Subcutaneous adipose tissue (tissue), 4 donors: ENCODE results near the gene FARP1. TPM values are rescaled to one million over a fixed set of nuclear protein-coding genes. Genes with fewer than 3 reads are reported as not detected.

Source experiments
- total RNA-seq, 4 donors: library from RNA; depleted of rRNA; stranded (reverse); fragments of >200 nt; gene quantifications; one replicate each; pipeline ENCODE4 v1.1.0, GENCODE V29; 2016
- TF ChIP-seq, protein P1 (sequence below): fragments of 450-650 bp; IDR thresholded peaks from one replicate; pipeline ENCODE4 v1.5.1; 2016; ENCODE audit warnings: low read depth, mild to moderate bottlenecking, control low read depth, antibody characterized with exemption, moderate library complexity

Gene FARP1
- total RNA-seq, 4 donors from 2014 or later = 24.9 to 39.9 (median 28.8) TPM

DNA sequence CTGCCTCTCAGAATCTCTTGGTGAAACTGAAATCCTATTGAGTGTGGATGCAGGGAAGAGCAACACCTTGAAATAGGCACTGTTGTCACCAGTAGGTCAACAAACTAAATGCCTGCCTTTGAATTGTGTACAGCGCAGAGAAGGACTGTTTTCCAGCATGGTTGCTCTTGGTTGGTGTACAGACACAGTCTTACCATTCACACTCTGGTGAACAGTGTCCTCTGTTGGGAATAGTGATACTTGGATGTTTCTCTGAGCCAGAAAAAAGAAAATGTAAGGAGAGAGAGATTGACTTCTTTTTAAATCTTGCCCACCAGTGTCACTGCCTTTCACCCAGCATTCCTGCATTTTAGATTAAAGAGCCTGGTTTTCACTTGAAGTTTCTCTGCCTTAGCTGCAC, 254.3 kb downstream of the FARP1 start:
- TF ChIP-seq, protein P1, sequence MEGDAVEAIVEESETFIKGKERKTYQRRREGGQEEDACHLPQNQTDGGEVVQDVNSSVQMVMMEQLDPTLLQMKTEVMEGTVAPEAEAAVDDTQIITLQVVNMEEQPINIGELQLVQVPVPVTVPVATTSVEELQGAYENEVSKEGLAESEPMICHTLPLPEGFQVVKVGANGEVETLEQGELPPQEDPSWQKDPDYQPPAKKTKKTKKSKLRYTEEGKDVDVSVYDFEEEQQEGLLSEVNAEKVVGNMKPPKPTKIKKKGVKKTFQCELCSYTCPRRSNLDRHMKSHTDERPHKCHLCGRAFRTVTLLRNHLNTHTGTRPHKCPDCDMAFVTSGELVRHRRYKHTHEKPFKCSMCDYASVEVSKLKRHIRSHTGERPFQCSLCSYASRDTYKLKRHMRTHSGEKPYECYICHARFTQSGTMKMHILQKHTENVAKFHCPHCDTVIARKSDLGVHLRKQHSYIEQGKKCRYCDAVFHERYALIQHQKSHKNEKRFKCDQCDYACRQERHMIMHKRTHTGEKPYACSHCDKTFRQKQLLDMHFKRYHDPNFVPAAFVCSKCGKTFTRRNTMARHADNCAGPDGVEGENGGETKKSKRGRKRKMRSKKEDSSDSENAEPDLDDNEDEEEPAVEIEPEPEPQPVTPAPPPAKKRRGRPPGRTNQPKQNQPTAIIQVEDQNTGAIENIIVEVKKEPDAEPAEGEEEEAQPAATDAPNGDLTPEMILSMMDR = no peak

DNA sequence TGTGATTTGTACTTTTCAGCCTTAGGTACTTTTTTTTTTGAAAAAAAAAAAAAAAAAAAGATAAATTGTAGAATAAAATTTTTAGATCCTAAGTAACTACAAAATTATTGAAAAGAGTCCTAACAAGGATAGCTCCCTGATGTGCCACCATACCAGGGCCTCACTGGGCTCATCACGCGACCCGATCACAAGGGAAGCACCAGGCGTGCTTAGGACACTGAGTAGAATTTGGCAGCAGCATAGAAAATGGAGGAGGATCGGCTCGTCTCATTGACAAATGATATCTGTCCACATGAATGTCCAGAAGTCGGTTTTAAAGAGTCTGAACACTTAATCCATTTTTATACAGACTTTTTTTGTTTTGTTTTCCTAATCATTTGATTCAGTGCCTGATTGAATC, 255.0 kb downstream of the FARP1 start:
- TF ChIP-seq, protein P1 = no peak

DNA sequence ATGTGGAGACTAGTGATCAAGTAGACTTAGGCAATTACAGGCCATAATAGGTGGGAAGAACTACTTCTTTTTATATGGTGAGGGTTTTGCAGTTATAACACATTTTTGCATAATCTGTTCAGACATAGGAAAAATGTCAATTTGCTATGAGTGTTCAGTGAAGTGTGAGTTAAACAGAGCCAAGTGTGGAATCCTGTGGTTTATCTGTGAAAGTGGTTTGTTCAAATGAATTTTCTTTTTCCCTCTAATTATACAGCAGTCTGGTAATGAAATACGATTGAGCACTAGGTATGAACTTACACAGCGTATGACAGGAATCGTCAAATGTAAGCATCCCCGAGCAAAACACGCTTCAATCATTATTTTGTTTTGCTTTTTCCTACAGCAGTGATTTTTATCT, 255.7 kb downstream of the FARP1 start:
- TF ChIP-seq, protein P1 = no peak

DNA sequence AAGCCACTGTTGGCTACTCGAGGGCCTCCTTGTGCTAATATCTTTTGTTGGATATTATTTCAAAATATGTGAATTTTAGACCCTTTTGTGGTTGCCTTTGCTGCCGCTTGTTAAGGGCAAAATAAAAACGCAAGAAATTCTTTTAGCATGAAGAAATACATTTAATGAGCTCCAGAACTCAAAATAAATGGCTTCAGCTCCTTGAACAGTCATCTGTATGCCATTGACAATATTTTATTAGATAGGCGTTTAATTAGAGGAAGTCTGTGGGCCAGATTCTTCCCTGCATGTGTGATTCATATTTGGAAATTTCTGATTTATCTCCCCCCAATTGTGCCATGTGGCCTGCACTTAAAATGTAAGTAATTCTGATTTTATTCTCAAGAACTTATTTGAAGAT, 256.9 kb downstream of the FARP1 start:
- TF ChIP-seq, protein P1 = no peak

DNA sequence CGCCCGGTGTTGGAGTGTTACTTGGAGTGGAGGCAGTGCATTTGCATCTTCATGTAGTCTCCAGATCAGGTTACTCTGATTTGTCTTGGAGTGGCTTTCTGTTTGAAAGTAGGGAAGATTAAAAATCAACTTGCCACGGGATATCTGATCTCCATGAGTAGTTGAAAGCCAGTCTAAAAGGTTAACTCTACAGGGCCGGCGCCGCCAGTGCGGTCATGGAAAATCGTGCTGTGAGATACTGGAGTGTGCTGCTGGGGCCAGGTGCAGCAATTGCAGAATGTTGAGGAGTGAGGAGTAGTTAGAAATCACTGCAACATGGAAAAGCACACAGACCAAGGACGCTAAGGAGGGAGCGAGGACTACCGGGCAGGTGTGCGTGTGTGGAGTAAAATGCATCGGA, 259.0 kb downstream of the FARP1 start:
- TF ChIP-seq, protein P1 = no peak

DNA sequence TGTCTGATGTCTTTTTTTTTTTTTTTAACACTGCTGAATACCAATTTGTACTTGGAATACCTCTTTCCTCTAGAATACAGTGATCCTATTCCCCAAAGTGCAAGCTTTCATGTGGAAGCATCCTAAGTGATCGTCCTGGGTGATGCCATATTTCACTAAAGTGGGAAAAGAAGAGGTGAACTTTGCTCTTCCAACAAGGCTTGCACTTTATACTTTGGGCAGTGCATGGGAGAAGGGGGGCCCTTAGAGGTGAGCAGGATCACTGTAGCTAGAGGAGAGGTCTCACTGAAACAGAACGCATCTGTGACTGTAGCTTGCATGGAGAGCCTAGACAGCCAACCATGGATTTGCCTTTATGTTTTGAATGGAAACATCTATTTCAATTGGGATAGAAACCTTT, 260.2 kb downstream of the FARP1 start:
- TF ChIP-seq, protein P1 = no peak

DNA sequence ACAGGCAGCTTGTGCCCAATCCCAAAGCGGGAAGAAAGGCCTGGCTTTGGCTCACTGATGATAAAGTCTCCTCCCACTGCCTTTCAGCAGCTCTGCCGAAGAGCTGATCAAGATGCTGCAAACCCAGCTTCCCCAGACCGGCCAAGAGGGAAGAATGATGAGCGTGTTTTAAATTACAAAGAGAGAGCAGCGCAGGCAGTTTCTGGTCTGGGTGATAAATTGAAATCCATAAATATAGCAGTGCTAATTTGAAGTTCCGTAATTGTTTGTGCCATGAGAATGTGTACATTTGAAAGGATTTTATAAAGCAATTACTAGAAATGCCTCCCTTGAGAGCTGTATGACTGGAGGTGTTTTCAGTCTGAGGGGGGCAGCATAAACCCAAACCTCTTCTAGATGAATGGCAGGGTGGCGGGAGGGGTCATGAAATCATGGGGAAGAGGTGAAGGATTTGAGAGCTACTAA, 262.2 kb downstream of the FARP1 start:
- TF ChIP-seq, protein P1 = no peak
